Lung (tissue), 12 donors: ENCODE results near the gene C2orf66. TPM values are rescaled to one million over a fixed set of nuclear protein-coding genes. Genes with fewer than 3 reads are reported as not detected.

ENCODE experiments used
- ATAC-seq: fragments of 200-7000 bp; cut with Tn5 transposase; one replicate; pipeline ENCODE4 v1.9.1; 2020; ENCODE audit warnings: moderate number of reproducible peaks; ENCODE audit not compliant: insufficient read depth, low FRiP score
- DNase-seq, 3 donors: peaks; one replicate each; pipeline ENCODE4 v3.0.0-alpha.2; 2013 to 2017
- H3K27ac ChIP-seq, 2 donors: one replicate each; pipeline ENCODE4 v1.5.1; 2013; ENCODE audit warnings: mild to moderate bottlenecking in 2 of 2, moderate library complexity in 2 of 2, control low read depth in 1 of 2, inconsistent platforms in 1 of 2, low read depth in 1 of 2, low read length in 1 of 2
- H3K27me3 ChIP-seq, 3 donors: one replicate each; pipeline ENCODE4 v1.5.1; 2013; ENCODE audit warnings: low read length in 2 of 3; ENCODE audit not compliant: control insufficient read depth in 3 of 3, insufficient read depth in 3 of 3
- H3K36me3 ChIP-seq, 4 donors: one replicate each; pipeline ENCODE4 v1.5.1; 2013; ENCODE audit warnings: low read length in 4 of 4, mild to moderate bottlenecking in 1 of 4, moderate library complexity in 1 of 4; ENCODE audit not compliant: control insufficient read depth in 4 of 4, insufficient read depth in 4 of 4
- H3K4me1 ChIP-seq, 5 donors: one replicate each; pipeline ENCODE4 v1.5.1; 2013; ENCODE audit warnings: low read length in 5 of 5, mild to moderate bottlenecking in 2 of 5, moderate library complexity in 1 of 5; ENCODE audit not compliant: control insufficient read depth in 5 of 5, insufficient read depth in 5 of 5
- H3K4me3 ChIP-seq: one replicate; pipeline ENCODE4 v1.5.1; 2013; ENCODE audit warnings: mild to moderate bottlenecking, control low read depth, moderate library complexity
- H3K9ac ChIP-seq, 2 donors: one replicate each; pipeline ENCODE4 v1.5.1; 2013; ENCODE audit warnings: low read length in 2 of 2, control low read depth in 1 of 2; ENCODE audit not compliant: insufficient read depth in 1 of 2
- H3K9me3 ChIP-seq, 4 donors: one replicate each; pipeline ENCODE4 v1.5.1; 2013; ENCODE audit warnings: low read length in 3 of 4, mild to moderate bottlenecking in 1 of 4, moderate library complexity in 1 of 4; ENCODE audit not compliant: control insufficient read depth in 4 of 4, insufficient read depth in 3 of 4
- CTCF ChIP-seq: IDR thresholded peaks from 2 replicates; pipeline ENCODE4 v1.5.1; 2012; ENCODE audit warnings: mild to moderate bottlenecking; ENCODE audit errors: control extremely low read depth, extremely low read depth
- whole genome bisulfite sequencing, 2 donors: extraction: QIAGEN DNeasy Blood & Tissue Kit; methylation state at CpG; one replicate each; pipeline ENCODE4 v1.1.7; 2013; 5-methylcytosine and 5-hydroxymethylcytosine counted together
- polyA plus RNA-seq, 2 donors: library from polyadenylated mRNA; stranded (reverse); fragments of 200-250 nt; gene quantifications; one replicate each; pipeline ENCODE4 v1.2.1, GENCODE V29; 2013
- total RNA-seq, 2 donors: library from RNA; depleted of rRNA in 1 of 2; stranded (reverse); fragments of >200 nt in 1 of 2; gene quantifications; one replicate each; pipeline ENCODE4 v1.2.1, GENCODE V29; 2014 to 2021
- donor health status: control.
- donor health status: control.
- donor health status: Bipolar disorder and iron deficiency.
- donor health status: healthy.
- donor health status: DM: yes; HTN: yes; CAD: no.

The C2orf66 gene
- total and polyA plus RNA-seq, 4 donors: 0.02 to 0.18 TPM; not detected in 2

DNA sequence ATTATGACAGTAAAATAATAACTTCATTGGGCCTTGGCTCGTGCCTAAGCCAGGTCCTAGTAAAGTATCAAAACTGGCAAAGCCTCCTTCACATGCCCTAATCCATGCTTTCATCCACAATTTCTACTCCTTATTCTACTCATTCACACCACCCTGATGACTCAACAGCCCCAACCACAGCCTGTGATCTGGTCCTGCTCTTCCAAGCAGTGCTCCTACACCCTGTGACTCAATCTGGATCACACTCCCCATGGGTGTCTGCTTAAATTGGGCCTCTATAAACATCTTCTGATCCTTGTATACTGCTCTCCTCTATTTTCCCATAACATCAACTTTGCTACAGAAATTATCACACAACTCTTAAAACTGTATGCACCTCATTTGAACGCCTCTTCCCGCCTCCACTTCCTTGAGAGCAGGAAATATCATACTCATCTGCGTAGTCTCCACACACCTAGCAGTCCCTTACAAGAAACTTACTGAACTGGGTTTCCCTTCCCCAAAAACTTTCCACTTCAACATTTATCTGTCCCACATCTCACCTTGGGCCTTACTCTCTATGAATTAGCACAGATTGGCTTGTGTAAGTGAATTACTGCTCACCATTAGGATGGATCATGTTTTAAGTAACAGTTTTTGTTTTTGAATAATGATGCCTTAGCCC, 25.6 kb downstream of the C2orf66 start:
- peak; percentile 19 for ATAC-seq
- WGBS, 2 donors: 91 to 92% methylated on average over 4 of the region's 4 CpGs
- Histone ChIP-seq H3K9ac (no peak overlapping the region), H3K4me3 (no peak overlapping the region), H3K27me3 (no peaks in the 10 kb centered on the region), H3K27ac (no peak overlapping the region), H3K4me1 (no peaks in the 10 kb centered on the region), H3K9me3 (no peaks in the 10 kb centered on the region), H3K36me3 (peaks cover 18 to 65% (median 35%) of the 10 kb centered on the region in 4 donors)
- no peak for TF ChIP-seq CTCF
- no peak for DNase-seq

DNA sequence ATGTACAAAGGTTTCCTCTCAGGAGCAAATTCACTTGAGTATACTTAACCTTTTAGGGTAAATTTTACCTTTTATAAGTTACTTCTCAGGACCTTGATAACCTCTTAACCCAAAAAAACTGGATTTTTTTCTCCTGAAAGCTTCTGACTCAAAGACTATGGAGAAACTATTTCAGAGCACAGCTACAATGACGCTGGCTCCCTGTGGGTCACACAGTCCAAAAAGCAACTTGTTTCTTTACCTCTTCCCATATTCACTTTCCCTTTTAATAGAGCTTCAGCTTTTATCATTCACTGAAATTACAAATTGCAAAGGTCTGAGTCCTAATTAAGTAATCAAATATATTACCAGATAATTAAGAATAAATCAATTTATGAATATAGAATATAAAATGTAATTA, 42.1 kb downstream of the C2orf66 start:
- no peak overlapping the region for H3K27ac ChIP-seq
- H3K36me3 ChIP-seq: peaks cover 10 to 38% (median 28%) of the 10 kb centered on the region in 4 donors
- 80 to 82% methylated on average over 1 of the region's 1 CpG for WGBS, 2 donors
- no peak overlapping the region for H3K4me3 ChIP-seq
- H3K9me3 ChIP-seq: no peaks in the 10 kb centered on the region
- H3K27me3 ChIP-seq: no peaks in the 10 kb centered on the region
- ATAC-seq (no peak), DNase-seq (no peak)
- H3K4me1 ChIP-seq: no peaks in the 10 kb centered on the region
- H3K9ac ChIP-seq: no peak overlapping the region
- no peak for TF ChIP-seq CTCF

GRCh38 chr2:196759378-196759706, 49.8 kb downstream of the C2orf66 start:
- ATAC-seq (no peak), DNase-seq (no peak)
- WGBS, 2 donors: 68 to 84% methylated on average over 5 of the region's 5 CpGs
- Histone ChIP-seq H3K36me3 (peaks cover 1 to 14% (median 6%) of the 10 kb centered on the region in 4 donors), H3K9ac (no peak overlapping the region), H3K9me3 (no peaks in the 10 kb centered on the region), H3K27me3 (no peaks in the 10 kb centered on the region), H3K4me1 (no peaks in the 10 kb centered on the region), H3K4me3 (no peak overlapping the region), H3K27ac (no peak overlapping the region)
- no peak for TF ChIP-seq CTCF
